SW 1271 (cell line): ENCODE results near the gene EFNA3.

ENCODE experiments used
- DNase-seq, 2 experiments: peaks; one replicate each; lab custom pipeline; 2025; lab: John Stamatoyannopoulos, UW

The EFNA3 gene, protein sequence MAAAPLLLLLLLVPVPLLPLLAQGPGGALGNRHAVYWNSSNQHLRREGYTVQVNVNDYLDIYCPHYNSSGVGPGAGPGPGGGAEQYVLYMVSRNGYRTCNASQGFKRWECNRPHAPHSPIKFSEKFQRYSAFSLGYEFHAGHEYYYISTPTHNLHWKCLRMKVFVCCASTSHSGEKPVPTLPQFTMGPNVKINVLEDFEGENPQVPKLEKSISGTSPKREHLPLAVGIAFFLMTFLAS

DNA sequence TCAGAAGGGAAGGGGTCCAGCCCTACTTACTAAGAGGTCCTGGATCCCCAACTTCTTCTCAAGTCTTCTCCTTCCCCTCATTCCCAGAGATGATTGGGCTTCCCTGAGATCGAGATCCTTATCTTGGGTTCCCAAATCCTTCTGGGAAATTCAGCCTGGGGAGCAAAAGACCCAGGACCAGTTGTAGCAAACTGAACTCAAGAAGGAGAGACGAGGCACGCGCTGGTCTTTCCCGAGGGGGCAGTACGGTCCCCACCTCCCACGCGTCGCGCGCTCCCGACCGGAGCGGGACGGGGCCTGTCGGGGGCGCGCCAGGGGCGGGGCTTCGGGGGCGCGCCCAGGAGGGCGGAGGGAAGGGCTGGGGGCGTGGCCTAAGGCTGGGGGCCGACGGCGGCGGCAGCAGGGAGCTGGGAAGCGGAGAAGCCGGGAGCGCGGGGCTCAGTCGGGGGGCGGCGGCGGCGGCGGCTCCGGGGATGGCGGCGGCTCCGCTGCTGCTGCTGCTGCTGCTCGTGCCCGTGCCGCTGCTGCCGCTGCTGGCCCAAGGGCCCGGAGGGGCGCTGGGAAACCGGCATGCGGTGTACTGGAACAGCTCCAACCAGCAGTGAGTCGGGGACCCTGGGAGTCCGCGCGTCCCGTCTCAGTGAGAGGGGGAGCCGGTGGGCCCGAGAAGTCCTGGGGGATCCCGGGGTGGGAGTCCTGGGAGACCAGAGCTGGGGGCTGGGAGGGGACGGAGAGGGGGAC lies at the start of gene EFNA3:
EFNA3 (plus strand) TSS at position 369 of the 741 bp plus-strand sequence; CDS start at position 474, 105 bp downstream.
- DNase-seq: peak in 1 of 2 experiments; percentile 17

DNA sequence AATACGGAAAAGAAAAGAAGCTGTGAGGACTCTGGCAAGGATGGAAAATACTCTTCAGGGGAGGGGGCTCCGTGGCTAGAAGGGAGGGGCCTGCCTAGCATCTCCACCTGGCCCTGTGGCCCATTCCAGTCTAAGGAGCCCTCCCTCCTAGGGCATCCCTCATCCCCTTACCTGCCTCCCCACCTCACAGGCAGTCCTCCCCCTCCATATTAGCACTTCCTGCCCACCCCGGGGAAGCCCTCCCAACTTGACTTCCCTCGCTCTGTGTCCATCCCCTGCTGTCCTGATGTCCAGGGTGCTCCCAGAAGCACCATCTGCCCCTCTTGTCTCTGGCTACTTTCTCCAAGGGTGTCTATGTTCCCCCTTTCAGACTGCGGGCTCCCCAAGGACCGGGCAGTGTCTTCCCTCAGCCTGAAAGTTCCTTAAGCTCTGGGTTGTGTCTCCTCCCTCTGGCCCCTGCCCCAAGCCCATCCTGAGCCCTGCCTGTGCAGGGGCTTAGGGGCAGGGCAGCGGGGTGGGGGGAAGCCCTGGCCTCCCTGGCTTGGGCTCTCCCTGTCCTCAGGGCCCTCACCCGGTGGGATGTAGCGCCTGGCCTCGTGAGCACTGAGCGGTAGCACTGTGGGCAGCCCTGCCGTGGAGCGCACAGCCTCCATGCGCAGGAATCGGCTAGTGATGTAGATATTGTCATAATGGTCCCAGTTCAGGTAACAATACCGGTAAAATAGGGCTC lies 49.0 kb upstream of the EFNA3 start:
- DNase-seq: no peak

DNA sequence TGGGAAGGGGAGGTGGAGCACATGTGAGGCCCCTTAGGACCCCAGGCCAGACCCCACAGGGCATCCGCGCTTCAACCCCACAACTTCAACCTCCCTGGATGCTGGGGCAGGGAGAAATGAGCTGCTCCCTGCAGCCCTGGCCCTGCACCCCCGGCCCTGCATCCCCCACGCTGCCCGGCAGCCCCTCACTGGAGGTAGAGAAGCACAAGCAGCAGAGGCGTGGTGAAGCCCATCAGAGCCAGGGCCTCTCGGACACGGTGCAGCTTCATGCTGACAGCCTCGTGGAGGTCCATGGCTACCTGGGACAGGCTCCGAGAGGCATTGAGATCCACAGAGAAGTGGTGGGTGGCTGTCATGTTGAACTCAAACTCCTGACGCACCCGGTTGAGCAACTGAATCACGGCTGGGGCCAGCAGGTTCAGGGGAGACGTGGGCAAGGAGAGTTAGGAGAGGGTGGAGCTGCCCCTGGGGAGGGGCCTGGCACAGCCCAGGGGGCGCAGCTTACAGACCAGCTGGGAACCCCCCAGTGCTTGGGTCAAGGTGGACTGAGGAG lies 48.3 kb upstream of the EFNA3 start:
- DNase-seq: no peak

DNA sequence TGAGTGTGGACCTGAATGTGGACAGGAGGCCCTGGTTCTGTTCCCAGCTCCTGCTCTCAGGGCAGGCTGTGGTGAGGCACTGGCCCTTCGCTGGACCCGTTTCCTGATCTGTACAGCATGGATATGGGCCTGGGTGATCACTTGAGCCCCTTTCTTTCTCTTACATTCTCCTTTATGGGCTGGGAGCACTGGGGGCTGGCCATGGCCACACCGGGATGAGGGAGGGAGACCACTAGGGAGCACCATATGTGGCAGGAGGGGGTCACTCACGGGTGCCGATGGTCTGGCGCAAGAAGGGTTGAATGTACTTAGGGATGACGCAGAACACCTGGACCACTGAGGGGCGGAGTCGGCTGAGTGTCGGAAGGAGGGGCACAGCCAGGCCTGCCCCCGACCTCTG lies 47.7 kb upstream of the EFNA3 start:
- DNase-seq: no peak

DNA sequence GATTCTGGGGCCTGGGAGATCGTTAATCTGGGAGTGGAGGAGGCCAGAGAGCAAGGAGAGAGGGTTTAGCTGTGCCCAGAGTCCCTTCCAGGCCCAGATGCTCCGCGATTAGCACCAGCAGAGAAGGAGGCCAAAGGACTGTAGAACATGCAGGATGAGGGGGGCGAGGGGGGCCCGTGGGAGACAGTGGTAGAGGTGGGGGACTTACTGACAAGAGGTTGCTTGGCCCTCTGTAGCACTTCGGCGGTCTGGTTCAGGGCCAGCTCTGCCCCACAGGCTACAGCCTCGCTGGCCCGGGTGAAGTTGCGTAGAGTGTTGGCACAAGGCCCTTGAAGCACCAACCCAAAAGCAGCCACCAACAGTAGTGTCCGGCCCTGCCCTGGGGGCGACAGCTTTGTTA lies 45.8 kb upstream of the EFNA3 start:
- no peak for DNase-seq

DNA sequence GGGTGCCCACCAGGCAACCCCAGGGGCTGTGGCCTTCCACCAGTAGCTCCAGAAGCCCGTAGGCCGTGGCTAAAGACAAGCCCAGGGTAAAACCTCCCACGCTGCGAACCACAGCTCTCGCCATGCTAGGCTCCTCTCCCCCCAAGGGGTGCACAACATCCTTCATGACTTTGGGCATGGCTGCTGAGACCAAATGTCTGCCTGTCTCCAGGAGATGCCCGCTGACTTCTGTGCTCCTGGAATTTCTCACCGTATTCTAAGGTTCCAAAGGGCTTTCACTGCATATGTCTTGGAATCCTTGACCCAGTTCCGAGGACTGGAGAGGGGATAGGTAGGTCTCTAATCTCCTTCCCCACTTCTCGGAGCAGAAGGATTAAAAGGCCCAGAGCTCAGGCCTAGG lies 45.1 kb upstream of the EFNA3 start, which contains the start of the genes DCST1 and DCST2:
DCST1 (plus strand) TSS at position 301 of the 400 bp plus-strand sequence. CDS start 213 bp downstream, outside the sequence.
DCST2 (minus strand) TSS at position 258 of the 400 bp plus-strand sequence; CDS start at position 178, 80 bp downstream.
- DNase-seq: no peak

DNA sequence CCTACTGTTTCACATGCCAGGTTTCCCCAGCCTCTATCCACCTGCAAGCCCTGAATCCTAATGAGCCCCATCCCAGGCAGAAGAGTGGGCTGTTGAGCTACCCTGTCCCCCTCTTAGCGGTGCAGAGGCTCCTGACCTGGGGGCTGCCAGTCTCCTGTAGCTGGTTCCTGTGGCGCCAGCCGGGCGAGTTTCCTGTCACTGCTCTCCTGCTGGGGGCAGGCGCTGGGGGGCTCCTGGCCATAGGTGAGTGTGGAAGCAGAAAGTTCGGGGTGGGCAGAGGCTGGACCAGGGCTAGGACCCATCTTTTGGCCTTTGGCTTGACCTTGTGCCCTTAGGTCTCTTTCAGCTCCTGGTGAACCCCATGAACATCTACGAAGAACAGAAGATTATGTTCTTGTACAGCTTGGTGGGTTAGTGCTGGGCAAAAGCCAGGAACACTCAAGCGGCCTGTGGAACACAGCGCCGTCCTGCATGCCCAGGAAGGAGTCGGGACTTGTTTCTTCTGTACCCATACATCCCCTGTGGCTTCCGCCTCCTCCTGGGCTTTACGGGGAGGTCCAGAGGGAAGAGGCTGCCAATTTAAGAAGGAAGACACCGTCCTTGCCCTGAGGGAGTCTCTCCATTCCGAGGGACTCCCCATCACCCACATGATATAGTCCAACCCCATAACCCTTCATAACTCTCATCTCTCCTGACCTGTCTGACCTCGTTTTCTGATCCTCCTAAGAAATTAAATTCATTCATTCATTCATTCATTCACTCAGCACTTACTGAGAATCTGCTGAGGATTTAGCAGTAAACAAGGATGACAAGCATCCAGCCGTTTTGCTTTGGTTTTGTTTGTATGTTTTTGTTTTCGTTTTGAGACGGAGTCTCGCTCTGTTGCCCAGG lies 44.1 kb upstream of the EFNA3 start:
- DNase-seq: no peak

DNA sequence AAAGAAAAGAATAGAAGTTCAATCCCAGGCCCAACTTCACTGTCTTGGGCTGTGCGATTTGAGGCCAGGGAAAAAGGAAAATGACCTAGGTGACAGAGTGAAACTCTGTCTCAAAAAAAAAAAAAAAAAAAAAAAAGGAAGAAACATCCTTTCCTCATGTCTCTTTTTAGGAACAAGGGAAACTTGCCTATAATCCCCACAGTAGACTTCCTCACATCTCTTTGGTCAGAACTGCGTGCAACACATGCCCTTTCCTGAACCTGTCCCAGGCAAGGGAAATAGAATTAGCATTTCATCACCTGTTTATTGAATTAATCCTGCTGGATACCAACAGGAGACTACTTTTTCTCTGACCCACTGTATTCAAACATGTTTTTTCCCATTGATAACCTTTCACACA lies 42.7 kb upstream of the EFNA3 start:
- DNase-seq: no peak

DNA sequence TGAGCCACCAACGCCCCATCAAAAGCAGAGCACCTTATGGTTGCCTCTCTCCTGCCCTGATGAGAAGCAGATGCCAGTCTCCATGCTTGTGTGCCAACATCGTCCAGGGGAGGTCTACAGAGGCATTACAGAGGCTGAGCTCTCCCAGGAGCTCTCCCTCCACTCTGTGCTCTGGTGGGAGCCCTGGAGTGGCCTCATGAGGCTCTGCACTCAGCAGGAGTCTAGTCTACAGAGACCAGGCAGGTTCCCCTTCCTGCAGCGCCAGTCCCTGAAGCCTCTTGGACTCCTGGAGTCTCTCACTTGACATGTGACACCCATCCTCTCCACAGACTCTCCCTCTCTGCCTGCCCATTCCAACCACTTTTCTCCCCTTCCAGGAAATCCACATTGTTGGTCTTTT lies 41.6 kb upstream of the EFNA3 start:
- DNase-seq: no peak

DNA sequence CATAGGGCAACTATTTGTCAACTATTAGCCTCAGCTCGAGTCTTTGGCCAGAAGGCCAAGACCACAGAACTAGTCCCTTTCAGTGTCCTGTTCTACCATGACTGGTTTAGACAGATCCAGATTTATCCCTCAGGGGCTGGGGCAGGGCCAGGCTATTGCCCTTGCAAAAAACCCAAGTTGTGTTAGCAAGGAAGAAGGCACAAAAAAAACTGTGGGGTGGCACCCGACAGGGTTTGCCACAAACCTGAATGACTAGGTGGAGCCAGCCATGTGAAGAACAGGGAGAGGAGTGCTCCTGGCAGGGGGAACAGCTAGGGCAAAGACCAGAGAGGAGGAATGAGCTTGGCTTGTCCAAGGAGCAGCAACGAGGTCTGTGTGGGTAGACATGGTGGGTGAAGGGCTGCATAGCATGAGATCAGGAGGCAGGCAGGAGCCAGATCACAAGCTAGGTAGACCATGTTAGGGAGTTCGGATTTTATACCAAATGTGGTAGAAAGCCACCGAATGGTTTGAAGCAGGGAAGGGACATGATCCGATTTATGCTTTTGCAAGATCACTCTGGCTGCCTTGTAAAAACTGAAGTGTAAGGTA lies 40.7 kb upstream of the EFNA3 start:
- no peak for DNase-seq

DNA sequence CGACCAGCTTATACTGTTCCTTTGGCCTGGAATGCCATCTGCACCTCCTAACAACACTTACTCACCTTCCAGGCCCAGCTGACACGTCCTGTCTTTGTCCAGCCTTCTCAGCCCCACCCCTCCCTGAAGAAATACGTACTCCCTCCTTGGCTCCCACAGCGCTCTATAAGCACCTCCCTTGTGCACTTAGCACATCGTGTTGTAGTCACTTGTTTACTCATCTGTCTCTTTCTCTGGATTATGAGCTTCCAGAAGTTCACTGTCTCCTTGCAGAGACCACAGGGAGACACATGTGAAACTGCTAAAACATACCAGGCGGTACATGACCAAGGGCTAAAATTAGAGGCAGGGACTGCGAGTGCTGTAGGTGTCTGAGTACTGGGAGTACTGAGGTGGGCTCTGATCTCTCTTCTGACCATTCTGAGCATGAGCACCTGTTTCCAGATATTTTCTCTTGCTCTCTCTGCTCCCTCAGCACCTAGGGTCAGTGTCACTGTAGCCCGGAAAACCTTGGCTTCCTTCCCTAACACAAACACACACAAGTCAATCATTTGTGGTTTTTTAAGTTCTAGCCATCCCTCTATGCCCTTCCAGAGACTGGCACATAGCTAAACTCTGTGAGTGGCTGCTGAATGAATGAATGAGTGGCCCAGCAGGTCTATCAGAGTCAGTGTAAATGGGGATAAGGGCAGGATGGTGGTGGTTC lies 39.9 kb upstream of the EFNA3 start:
- no peak for DNase-seq

DNA sequence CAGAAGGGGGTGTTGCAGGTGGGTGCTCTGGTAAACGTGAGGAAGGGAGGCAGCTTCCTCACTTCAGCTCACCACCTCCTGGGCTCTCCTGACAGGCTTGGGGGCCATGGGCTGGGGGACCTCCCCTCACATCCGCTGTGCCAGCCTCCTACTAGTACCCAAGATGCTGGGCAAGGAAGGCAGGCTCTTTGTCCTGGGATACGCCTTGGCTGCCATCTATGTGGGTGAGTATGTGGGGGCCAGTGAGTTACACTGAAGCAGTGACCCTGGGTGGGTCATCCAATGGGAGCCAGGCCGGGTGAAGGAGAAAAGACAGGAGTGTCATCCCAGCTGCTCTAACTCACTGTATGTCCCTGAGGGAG lies 39.3 kb upstream of the EFNA3 start:
- no peak for DNase-seq

DNA sequence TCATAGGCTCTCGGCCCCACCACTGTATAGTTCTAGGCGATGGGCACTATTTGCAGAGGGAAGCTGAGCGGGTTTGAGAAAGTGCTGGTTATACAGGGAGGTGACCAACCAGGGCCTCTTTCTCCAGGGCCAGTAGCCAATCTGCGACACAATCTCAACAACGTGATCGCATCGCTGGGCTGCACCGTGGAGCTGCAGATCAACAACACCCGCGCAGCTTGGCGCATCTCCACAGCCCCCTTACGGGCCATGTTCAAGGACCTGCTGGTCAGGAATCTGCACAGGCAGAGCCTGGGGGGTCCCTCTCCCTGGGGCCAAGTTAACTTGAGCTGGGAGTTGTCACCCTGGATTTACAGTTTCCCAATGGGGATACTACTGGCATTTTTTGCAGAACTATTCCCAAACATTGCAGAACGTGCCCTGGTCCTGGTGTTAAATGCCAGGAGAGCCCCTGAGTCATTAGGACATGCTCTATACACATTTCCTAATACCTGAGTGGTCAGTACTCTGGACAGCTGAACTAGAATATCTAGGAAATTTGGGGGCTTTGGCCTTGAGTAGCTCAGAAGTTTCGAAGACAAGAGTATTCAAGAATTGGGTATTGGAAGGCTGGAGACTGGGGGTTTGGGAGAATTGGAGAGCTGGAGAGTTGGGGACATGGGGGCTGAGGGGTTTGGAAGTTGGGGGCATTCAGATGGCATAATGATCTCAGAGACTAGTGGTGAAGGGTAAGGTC lies 38.1 kb upstream of the EFNA3 start:
- DNase-seq: no peak

DNA sequence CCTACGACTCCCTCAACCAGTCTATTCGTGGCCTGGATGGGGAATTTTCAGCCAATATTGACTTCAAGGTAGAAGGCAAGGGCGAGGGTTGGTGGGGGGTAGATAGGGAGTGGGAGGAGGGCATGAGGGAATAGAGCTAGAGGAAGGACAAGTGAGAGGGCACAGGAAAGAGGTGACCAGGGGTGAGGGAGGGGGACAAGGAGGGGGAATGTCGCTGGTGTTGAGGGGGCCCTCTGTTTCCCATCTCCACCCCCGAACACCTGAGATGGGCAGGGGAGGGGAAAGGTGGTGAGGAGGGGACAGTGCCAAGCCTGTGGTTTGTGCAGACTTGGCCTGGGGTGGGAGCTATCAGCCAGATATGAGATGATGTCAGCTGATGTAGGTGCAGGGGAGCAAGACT lies 35.8 kb upstream of the EFNA3 start:
- DNase-seq: no peak

DNA sequence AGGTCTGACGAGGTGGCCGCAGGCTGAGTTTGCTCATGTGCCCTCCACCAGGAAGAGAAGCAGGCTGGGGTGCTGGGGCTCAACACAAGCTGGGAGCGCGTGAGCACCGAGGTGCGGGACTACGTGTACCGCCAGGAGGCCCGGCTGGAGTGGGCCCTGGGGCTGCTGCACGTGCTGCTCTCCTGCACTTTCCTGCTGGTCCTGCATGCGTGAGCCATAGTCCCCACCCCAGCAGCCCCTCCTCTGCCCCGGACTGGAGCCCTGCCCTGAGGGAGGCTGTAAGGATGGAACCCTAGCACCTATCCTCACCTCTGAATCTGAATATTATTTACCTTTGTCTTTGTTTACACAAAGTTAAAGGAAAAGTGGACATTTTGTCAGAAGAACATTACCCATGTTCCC lies 35.3 kb upstream of the EFNA3 start:
- DNase-seq: no peak

DNA sequence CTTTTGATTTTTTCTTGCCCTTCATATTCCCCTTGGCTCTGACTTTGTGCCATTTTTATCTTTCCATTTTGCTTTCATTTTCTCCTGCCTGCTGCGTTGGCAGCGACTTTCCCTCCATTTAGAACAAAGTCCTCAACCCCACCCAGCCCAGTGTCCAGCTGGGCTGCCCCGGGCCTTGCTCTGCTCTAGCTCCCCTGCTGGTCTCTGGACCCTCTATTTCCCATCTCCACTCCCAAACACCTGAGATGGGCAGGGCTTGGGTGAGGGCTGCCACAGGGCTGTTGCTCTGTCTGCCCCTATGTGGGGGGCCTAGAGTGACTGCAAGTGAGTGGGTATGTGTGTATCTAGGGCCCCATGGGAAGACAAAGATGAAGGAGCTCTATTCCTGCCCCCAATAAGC lies 34.8 kb upstream of the EFNA3 start:
- no peak for DNase-seq

DNA sequence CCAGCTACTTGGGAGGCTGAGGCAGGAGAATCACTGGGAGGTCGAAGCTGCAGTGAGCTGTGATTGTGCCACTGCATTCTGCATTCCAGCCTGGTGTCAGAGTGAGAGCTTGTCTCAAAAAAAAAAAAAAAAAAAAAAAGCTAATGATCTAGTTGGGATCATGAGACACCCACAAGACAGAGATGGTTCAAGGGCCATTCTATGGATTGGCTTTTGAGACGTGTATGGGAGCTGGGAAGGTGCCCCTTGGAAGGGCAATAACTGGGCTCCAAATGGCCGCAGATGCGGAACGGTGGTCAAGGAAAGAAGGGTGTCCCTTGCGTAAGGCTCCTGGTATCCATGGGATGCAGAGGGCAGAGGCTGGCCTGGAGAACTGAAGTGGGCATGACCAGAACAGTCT lies 34.3 kb upstream of the EFNA3 start:
- no peak for DNase-seq

DNA sequence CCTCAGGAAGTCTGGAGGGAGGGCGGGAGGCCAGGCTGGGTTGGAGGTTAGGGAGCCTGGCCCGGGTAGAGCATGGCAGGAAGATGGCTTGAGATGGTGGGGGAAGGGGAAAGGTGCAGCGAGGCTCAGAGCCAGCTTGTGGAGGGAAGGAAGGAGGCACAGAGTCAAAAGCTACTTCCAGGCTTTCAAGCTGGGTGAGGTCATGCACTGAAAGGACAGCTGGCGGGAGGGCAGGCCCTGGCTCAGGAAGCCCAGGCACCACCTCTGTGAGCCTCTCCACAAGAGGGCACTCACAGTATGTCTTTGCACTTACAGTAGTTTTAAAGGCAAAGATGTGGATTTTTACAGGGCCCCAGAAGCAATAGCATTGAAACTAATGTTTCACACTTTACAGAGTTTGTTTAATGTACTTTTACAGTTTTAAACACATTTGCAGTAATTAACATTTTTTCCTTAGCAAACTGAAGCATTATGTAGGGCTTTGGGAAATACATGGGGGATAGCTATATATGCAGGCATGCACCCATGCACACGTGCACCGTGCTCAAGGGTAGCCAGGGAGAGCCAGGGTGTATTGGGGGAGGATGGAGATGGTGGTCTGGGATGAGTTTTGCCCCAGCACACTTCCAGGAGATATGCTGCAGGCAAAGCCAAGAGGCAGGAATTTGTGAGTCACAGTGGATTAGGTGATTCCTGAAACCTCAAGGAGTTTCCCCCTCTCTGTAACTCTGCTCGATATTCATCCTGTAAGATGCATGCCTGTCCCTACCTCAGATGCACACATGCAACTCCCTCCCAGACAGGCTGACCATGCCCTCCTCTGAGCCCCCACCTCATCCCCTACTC lies 33.6 kb upstream of the EFNA3 start:
- peak in 1 of 2 experiments; percentile 53 for DNase-seq
